ENCODE results near the gene GPN1.
"Not testable (repeated sequence)": the region's sequence is repeated elsewhere in the genome, so short reads cannot be mapped to it uniquely, and the experiment has no call there.

GPN1 gene

GRCh38 chr2:27628767-27629709, at the start of gene GPN1, which contains the start of gene CCDC121:
GPN1 (plus strand) TSS chr2:27629050; CDS start chr2:27629059, 9 bp downstream.
CCDC121 (minus strand) TSS chr2:27629012; CDS start chr2:27627799, 1,213 bp downstream.
- DNase-seq (ENCODE audit: low read depth in 3 of 3, low spot score in 1 of 3) = peak; percentile 82 to 86 (median 82)

GRCh38 chr2:27581417-27582128, 47.3 kb upstream of the GPN1 start:
- no peak for DNase-seq (ENCODE audit: low read depth in 3 of 3, low spot score in 1 of 3)

- DNase-seq (ENCODE audit: low read depth in 3 of 3, low spot score in 1 of 3) = no peak
Observed at GRCh38 chr2:27582129-27582694, 46.6 kb upstream of the GPN1 start.

- peak; percentile 38 to 55 (median 50) for DNase-seq (ENCODE audit: low read depth in 3 of 3, low spot score in 1 of 3)
Observed at GRCh38 chr2:27582695-27583389, 46.0 kb upstream of the GPN1 start, which contains the start of gene ZNF512. ZNF512 (plus strand) TSS chr2:27583042; CDS start chr2:27583113, 71 bp downstream.

- no peak for DNase-seq (ENCODE audit: low read depth in 3 of 3, low spot score in 1 of 3)
Observed at GRCh38 chr2:27583390-27583915, 45.4 kb upstream of the GPN1 start.

GRCh38 chr2:27584597-27584996, 44.3 kb upstream of the GPN1 start:
- DNase-seq (ENCODE audit: low read depth in 3 of 3, low spot score in 1 of 3) = no peak

GRCh38 chr2:27587025-27587424, 41.8 kb upstream of the GPN1 start:
- no peak for DNase-seq (ENCODE audit: low read depth in 3 of 3, low spot score in 1 of 3)

- DNase-seq (ENCODE audit: low read depth in 3 of 3, low spot score in 1 of 3) = no peak
Observed at GRCh38 chr2:27588308-27588707, 40.5 kb upstream of the GPN1 start.

GRCh38 chr2:27591745-27592144, 37.1 kb upstream of the GPN1 start:
- no peak for DNase-seq (ENCODE audit: low read depth in 3 of 3, low spot score in 1 of 3)

- DNase-seq (ENCODE audit: low read depth in 3 of 3, low spot score in 1 of 3) = no peak
Observed at GRCh38 chr2:27593240-27593639, 35.6 kb upstream of the GPN1 start.

- not testable (repeated sequence) for DNase-seq (ENCODE audit: low read depth in 3 of 3, low spot score in 1 of 3)
Observed at GRCh38 chr2:27594020-27594703, 34.7 kb upstream of the GPN1 start.

- DNase-seq (ENCODE audit: low read depth in 3 of 3, low spot score in 1 of 3) = not testable (repeated sequence)
Observed at GRCh38 chr2:27595412-27595811, 33.4 kb upstream of the GPN1 start.

- no peak for DNase-seq (ENCODE audit: low read depth in 3 of 3, low spot score in 1 of 3)
Observed at GRCh38 chr2:27596627-27597026, 32.2 kb upstream of the GPN1 start.

- DNase-seq (ENCODE audit: low read depth in 3 of 3, low spot score in 1 of 3) = no peak
Observed at GRCh38 chr2:27606611-27607010, 22.2 kb upstream of the GPN1 start.

- no peak for DNase-seq (ENCODE audit: low read depth in 3 of 3, low spot score in 1 of 3)
Observed at GRCh38 chr2:27613985-27614384, 14.9 kb upstream of the GPN1 start.

GRCh38 chr2:27615316-27615715, 13.5 kb upstream of the GPN1 start:
- DNase-seq (ENCODE audit: low read depth in 3 of 3, low spot score in 1 of 3) = no peak

GRCh38 chr2:27621524-27621923, 7.3 kb upstream of the GPN1 start:
- no peak for DNase-seq (ENCODE audit: low read depth in 3 of 3, low spot score in 1 of 3)

- DNase-seq (ENCODE audit: low read depth in 3 of 3, low spot score in 1 of 3) = no peak
Observed at GRCh38 chr2:27622921-27623384, 5.9 kb upstream of the GPN1 start.

GRCh38 chr2:27624943-27625342, 3.9 kb upstream of the GPN1 start:
- no peak for DNase-seq (ENCODE audit: low read depth in 3 of 3, low spot score in 1 of 3)

GRCh38 chr2:27626323-27626722, 2.5 kb upstream of the GPN1 start:
- not testable (repeated sequence) for DNase-seq (ENCODE audit: low read depth in 3 of 3, low spot score in 1 of 3)

Data from stimulated activated CD4-positive, alpha-beta T cell treated with anti-CD3 and anti-CD28 coated beads, TNF-alpha, amount 100 ng/mL, for 1 hour (primary cell).